Measurements from ENCODE around the gene AP2A1.

Gene AP2A1

GRCh38 chr19:49835562-49835961, 68.8 kb downstream of the AP2A1 start:
- no peak overlapping the region for H3K9ac ChIP-seq (ENCODE audit: low read length)
- no peaks in the 10 kb centered on the region for H3K79me2 ChIP-seq (ENCODE audit: control insufficient read depth, insufficient read depth, low read length, poor library complexity)
- H3K4me3 ChIP-seq (ENCODE audit: low read depth, low read length): no peak overlapping the region
- H3K36me3 ChIP-seq (ENCODE audit: control insufficient read depth in 1 of 2, insufficient read depth in 2 of 2, low read length in 2 of 2): peaks cover 86 to 94% of the 10 kb centered on the region in 2 experiments
- no peaks in the 10 kb centered on the region for H3K79me1 ChIP-seq (ENCODE audit: low read length)
- H3K18ac ChIP-seq (ENCODE audit: low read length): no peak overlapping the region
- no peak overlapping the region for H4K8ac ChIP-seq (ENCODE audit: low read depth, low read length)
- no peak overlapping the region for H3K23ac ChIP-seq (ENCODE audit: low read length)
- no peak overlapping the region for H4K12ac ChIP-seq (ENCODE audit: low read depth, low read length)
- H3K4ac ChIP-seq (ENCODE audit: low read depth, low read length): no peak overlapping the region
- H2BK120ac ChIP-seq (ENCODE audit: insufficient read depth, low read length, poor library complexity): no peak overlapping the region
- H2AFZ ChIP-seq (ENCODE audit: insufficient read depth, low read length, poor library complexity): no peak overlapping the region
- no peak overlapping the region for H2AK5ac ChIP-seq (ENCODE audit: low read length)
- no peak overlapping the region for H3K14ac ChIP-seq (ENCODE audit: low read length)
- no peak overlapping the region for H3K4me2 ChIP-seq (ENCODE audit: low read length)
- no peak for DNase-seq
- H2BK12ac ChIP-seq (ENCODE audit: low read length): no peak overlapping the region
- no peak overlapping the region for H3K27ac ChIP-seq (ENCODE audit: low read depth, low read length)
- H3K27me3 ChIP-seq (ENCODE audit: insufficient read depth, low read length): no peaks in the 10 kb centered on the region
- WGBS (ENCODE audit: extremely low coverage, insufficient coverage, insufficient read length): no CpG with 5 or more reads among the region's 12 CpGs
- peaks cover 0 to 3% of the 10 kb centered on the region in 2 experiments for H3K4me1 ChIP-seq (ENCODE audit: control insufficient read depth in 1 of 2, insufficient read depth in 2 of 2, low read length in 2 of 2)
- H2BK5ac ChIP-seq (ENCODE audit: low read depth, low read length, poor library complexity): no peak overlapping the region
- no peak overlapping the region for H4K91ac ChIP-seq (ENCODE audit: low read depth, low read length)
- H3K9me3 ChIP-seq (ENCODE audit: insufficient read depth, low read depth, low read length): peaks cover 2% of the 10 kb centered on the region

- no peak overlapping the region for H3K27ac ChIP-seq (ENCODE audit: low read depth, low read length)
- no peak overlapping the region for H2BK12ac ChIP-seq (ENCODE audit: low read length)
- no peak overlapping the region for H3K23ac ChIP-seq (ENCODE audit: low read length)
- H4K8ac ChIP-seq (ENCODE audit: low read depth, low read length): no peak overlapping the region
- DNase-seq: no peak
- no CpG with 5 or more reads among the region's 20 CpGs for WGBS (ENCODE audit: extremely low coverage, insufficient coverage, insufficient read length)
- no peak overlapping the region for H2AFZ ChIP-seq (ENCODE audit: insufficient read depth, low read length, poor library complexity)
- H3K4ac ChIP-seq (ENCODE audit: low read depth, low read length): no peak overlapping the region
- H3K79me1 ChIP-seq (ENCODE audit: low read length): no peaks in the 10 kb centered on the region
- H3K18ac ChIP-seq (ENCODE audit: low read length): no peak overlapping the region
- no peaks in the 10 kb centered on the region for H3K27me3 ChIP-seq (ENCODE audit: insufficient read depth, low read length)
- peaks cover 2% of the 10 kb centered on the region for H3K9me3 ChIP-seq (ENCODE audit: insufficient read depth, low read depth, low read length)
- no peak overlapping the region for H3K9ac ChIP-seq (ENCODE audit: low read length)
- H3K36me3 ChIP-seq (ENCODE audit: control insufficient read depth in 1 of 2, insufficient read depth in 2 of 2, low read length in 2 of 2): peaks cover 82 to 91% of the 10 kb centered on the region in 2 experiments
- no peak overlapping the region for H4K12ac ChIP-seq (ENCODE audit: low read depth, low read length)
- H3K4me3 ChIP-seq (ENCODE audit: low read depth, low read length): no peak overlapping the region
- H3K14ac ChIP-seq (ENCODE audit: low read length): no peak overlapping the region
- no peak overlapping the region for H3K4me2 ChIP-seq (ENCODE audit: low read length)
- no peak overlapping the region for H2AK5ac ChIP-seq (ENCODE audit: low read length)
- H2BK120ac ChIP-seq (ENCODE audit: insufficient read depth, low read length, poor library complexity): no peak overlapping the region
- no peaks in the 10 kb centered on the region for H3K79me2 ChIP-seq (ENCODE audit: control insufficient read depth, insufficient read depth, low read length, poor library complexity)
- H2BK5ac ChIP-seq (ENCODE audit: low read depth, low read length, poor library complexity): no peak overlapping the region
- peaks cover 0 to 3% of the 10 kb centered on the region in 2 experiments for H3K4me1 ChIP-seq (ENCODE audit: control insufficient read depth in 1 of 2, insufficient read depth in 2 of 2, low read length in 2 of 2)
- no peak overlapping the region for H4K91ac ChIP-seq (ENCODE audit: low read depth, low read length)
Observed at GRCh38 chr19:49836176-49837008, 69.6 kb downstream of the AP2A1 start.

GRCh38 chr19:49837009-49837310, 70.2 kb downstream of the AP2A1 start:
- no CpG with 5 or more reads among the region's 5 CpGs for WGBS (ENCODE audit: extremely low coverage, insufficient coverage, insufficient read length)

GRCh38 chr19:49837425-49837824, 70.6 kb downstream of the AP2A1 start:
- Histone ChIP-seq H3K4me3 (ENCODE audit: low read depth, low read length) (no peak overlapping the region), H2BK5ac (ENCODE audit: low read depth, low read length, poor library complexity) (no peak overlapping the region), H3K27ac (ENCODE audit: low read depth, low read length) (no peak overlapping the region), H3K18ac (ENCODE audit: low read length) (no peak overlapping the region), H3K36me3 (ENCODE audit: control insufficient read depth in 1 of 2, insufficient read depth in 2 of 2, low read length in 2 of 2) (peaks cover 76 to 81% of the 10 kb centered on the region in 2 experiments), H4K8ac (ENCODE audit: low read depth, low read length) (no peak overlapping the region), H3K23ac (ENCODE audit: low read length) (no peak overlapping the region), H4K91ac (ENCODE audit: low read depth, low read length) (no peak overlapping the region), H3K14ac (ENCODE audit: low read length) (no peak overlapping the region), H2AK5ac (ENCODE audit: low read length) (no peak overlapping the region), H3K4me2 (ENCODE audit: low read length) (no peak overlapping the region), H3K9ac (ENCODE audit: low read length) (no peak overlapping the region), H2AFZ (ENCODE audit: insufficient read depth, low read length, poor library complexity) (no peak overlapping the region), H2BK120ac (ENCODE audit: insufficient read depth, low read length, poor library complexity) (no peak overlapping the region), H3K27me3 (ENCODE audit: insufficient read depth, low read length) (no peaks in the 10 kb centered on the region), H4K12ac (ENCODE audit: low read depth, low read length) (no peak overlapping the region), H3K79me2 (ENCODE audit: control insufficient read depth, insufficient read depth, low read length, poor library complexity) (no peaks in the 10 kb centered on the region), H3K4me1 (ENCODE audit: control insufficient read depth in 1 of 2, insufficient read depth in 2 of 2, low read length in 2 of 2) (peaks cover 0 to 3% of the 10 kb centered on the region in 2 experiments), H3K4ac (ENCODE audit: low read depth, low read length) (no peak overlapping the region), H3K9me3 (ENCODE audit: insufficient read depth, low read depth, low read length) (no peaks in the 10 kb centered on the region), H3K79me1 (ENCODE audit: low read length) (no peaks in the 10 kb centered on the region), H2BK12ac (ENCODE audit: low read length) (no peak overlapping the region)
- WGBS (ENCODE audit: extremely low coverage, insufficient coverage, insufficient read length): no CpG with 5 or more reads among the region's 9 CpGs
- DNase-seq: no peak

More at GRCh38 chr19:49837009-49837310, 70.2 kb downstream of the AP2A1 start:
- H2BK5ac ChIP-seq (ENCODE audit: low read depth, low read length, poor library complexity): no peak overlapping the region
- H4K8ac ChIP-seq (ENCODE audit: low read depth, low read length): no peak overlapping the region
- H2BK12ac ChIP-seq (ENCODE audit: low read length): no peak overlapping the region
- H3K4me1 ChIP-seq (ENCODE audit: control insufficient read depth in 1 of 2, insufficient read depth in 2 of 2, low read length in 2 of 2): peaks cover 0 to 3% of the 10 kb centered on the region in 2 experiments
- H4K91ac ChIP-seq (ENCODE audit: low read depth, low read length): no peak overlapping the region
- H3K79me2 ChIP-seq (ENCODE audit: control insufficient read depth, insufficient read depth, low read length, poor library complexity): no peaks in the 10 kb centered on the region
- H3K9ac ChIP-seq (ENCODE audit: low read length): no peak overlapping the region
- no peaks in the 10 kb centered on the region for H3K79me1 ChIP-seq (ENCODE audit: low read length)
- H3K4me2 ChIP-seq (ENCODE audit: low read length): no peak overlapping the region
- no peak overlapping the region for H3K27ac ChIP-seq (ENCODE audit: low read depth, low read length)
- H2BK120ac ChIP-seq (ENCODE audit: insufficient read depth, low read length, poor library complexity): no peak overlapping the region
- no peak overlapping the region for H3K4ac ChIP-seq (ENCODE audit: low read depth, low read length)
- H3K27me3 ChIP-seq (ENCODE audit: insufficient read depth, low read length): no peaks in the 10 kb centered on the region
- no peak overlapping the region for H3K14ac ChIP-seq (ENCODE audit: low read length)
- H3K9me3 ChIP-seq (ENCODE audit: insufficient read depth, low read depth, low read length): peaks cover 2% of the 10 kb centered on the region
- no peak overlapping the region for H3K4me3 ChIP-seq (ENCODE audit: low read depth, low read length)
- no peak overlapping the region for H2AK5ac ChIP-seq (ENCODE audit: low read length)
- peaks cover 76 to 85% of the 10 kb centered on the region in 2 experiments for H3K36me3 ChIP-seq (ENCODE audit: control insufficient read depth in 1 of 2, insufficient read depth in 2 of 2, low read length in 2 of 2)
- H4K12ac ChIP-seq (ENCODE audit: low read depth, low read length): no peak overlapping the region
- H2AFZ ChIP-seq (ENCODE audit: insufficient read depth, low read length, poor library complexity): no peak overlapping the region
- H3K23ac ChIP-seq (ENCODE audit: low read length): no peak overlapping the region
- H3K18ac ChIP-seq (ENCODE audit: low read length): no peak overlapping the region
- DNase-seq: no peak
